Stimulated activated CD8-positive, alpha-beta memory T cell treated with anti-CD3 and anti-CD28 coated beads, Interleukin-7, amount 100 ng/mL, for 48 hours (primary cell): ENCODE results near the gene MGMT.

Experiments used
- DNase-seq, 2 donors: peaks; one replicate each; pipeline ENCODE4 v3.0.0-alpha.2; 2020; ENCODE audit warnings: low read depth in 1 of 2; ENCODE audit errors: extremely low read depth in 1 of 2

Gene MGMT

DNA sequence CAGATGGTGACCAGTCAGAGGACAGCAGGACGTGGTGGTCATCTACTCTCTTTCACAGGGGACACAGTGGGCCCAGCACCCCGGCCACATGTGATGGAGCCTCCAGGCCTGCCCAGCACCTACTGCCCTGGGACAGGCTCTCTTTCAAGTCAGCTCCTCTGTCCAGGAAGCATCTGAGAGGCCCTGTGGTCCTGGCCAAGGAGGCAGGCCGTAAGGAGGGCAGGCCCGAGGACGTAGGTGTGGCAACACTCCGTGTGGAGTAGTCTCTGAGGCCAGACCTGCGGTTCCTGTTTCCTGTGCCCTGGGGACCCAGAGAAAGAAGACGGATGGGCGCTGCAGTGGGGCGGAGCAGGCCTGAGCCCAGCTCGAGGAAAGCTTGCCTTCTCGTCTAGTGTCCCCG, 317.9 kb downstream of the MGMT start:
- no peak for DNase-seq

DNA sequence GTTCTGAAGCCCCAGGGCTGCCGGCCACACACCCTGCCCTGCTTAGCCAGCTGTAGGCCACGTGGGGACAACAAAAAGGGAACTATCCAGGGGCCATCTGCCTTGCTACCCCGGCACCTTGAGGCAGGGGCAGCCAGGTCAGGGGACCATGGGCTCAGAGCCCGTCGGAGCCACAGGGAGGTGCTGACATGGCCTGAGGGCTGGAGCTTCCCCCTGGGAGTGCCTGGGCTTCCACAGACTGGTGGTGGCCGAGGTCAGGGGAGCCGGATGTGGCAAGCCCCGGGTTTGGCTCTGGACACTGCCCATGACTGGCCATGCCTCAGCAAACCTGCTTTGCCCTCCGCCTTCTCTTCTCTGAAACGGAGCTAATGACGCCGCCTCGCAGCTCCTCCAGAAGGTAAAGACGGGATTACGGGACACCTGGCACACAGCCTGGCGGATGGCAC, 318.5 kb downstream of the MGMT start:
- DNase-seq = no peak

DNA sequence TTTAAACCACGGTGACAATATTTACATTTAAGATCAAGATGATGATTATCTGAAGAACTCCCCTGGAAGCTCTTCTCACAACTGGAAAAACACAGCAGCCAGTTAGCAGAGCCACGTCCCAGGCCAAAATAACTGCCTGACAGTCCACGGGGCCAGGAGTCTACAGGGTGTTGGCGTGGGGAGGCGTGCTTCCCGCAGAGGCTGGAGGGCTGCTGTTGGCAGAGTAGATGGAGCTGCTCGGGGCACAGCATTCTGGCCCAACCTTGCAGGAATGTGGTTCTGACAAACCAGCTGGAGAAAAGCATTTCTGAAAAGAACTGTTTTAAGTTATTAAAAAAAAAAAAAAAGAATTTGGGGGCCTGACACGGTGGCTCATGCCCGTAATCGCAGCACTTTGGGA, 319.2 kb downstream of the MGMT start:
- no peak for DNase-seq

DNA sequence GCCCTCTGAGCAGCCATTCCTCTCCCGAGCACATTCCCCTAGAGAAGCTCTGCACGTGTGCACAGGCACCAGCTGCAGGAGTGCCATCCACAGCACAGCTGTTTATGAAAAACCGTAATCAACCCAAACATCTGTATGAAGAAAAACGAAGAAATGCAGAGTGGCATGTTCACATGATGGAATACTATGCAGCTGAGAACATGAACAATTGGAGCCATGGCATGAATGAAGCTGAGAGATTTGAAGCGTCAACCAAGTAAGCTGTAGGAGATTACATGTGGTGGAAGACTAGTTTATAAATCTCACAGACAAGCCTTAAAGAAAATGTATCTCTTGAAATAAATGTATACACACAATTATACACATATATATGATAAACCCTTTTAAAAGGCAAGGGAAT, 320.5 kb downstream of the MGMT start:
- no peak for DNase-seq

DNA sequence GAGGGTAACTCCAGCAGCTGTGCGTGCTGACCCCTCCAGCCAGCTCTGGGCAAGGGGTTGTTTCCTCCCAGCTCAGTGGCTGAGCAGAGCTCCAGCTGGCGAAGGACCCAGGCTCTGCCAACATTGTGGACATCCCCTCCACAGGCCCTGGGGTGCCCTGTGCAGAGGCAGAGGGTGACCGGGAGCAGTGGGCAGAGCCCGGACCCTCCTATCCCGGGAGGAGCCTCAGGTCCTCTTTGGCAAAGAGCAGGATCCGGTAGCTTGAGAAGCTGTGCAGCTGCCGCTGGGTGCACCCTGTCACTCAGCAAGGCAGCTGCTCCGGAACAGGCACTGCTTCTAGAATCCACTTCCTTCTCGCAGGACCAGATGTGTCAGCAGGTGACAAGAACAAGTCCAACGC, 321.2 kb downstream of the MGMT start:
- no peak for DNase-seq

DNA sequence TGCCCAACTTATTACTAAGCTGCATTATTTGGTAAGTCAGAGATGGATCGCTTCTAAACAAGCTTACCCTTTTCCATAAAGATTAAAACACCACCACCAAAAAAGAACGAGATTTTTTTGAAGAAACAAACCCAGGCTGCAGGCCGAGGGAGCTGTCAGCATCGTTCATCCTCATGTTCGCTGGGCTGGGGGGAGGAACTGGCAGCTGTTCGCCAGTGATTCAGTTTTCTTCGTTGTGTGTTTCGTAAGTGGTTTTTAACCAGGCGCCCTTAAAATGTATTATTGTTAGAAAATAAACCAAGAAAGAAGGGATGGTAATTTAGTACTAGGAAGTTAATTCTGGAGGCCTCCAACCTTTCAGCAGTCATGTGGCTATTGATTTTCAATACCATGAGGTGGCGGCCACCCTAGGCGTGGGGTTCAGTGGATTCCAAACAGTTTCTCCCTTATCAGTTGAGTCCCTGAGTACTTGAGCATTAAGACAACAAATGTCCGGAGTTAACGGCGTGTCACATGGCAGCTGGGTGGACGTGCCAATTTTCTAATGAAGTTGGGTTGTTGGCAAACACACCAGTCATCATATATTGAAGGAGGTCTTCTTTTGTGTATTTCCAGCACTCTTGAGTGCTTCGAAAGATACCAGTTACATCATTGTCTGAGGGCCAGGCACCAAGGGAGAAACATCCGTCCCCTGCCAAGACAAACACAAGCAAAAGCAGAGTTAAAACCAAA, 323.8 kb downstream of the MGMT start:
- no peak for DNase-seq

DNA sequence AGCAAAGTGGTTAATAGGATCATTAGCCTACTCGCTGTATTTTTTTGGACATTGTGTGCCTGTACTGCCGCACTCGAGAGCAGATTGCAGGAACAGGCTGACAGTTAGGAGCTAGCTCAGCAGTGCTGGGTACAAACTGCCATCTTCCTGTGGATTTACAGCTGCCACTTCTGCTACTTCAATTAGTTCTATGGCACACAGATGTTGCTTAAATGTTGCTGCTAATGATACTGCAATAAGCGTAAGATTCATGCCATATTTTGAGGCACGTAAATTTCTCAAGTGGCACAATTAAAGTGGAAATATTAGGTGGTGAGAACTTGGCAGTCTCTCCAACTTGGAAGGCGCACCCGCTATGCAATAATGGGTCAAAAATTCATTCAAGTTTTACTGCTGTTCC, 325.1 kb downstream of the MGMT start:
- DNase-seq = no peak

DNA sequence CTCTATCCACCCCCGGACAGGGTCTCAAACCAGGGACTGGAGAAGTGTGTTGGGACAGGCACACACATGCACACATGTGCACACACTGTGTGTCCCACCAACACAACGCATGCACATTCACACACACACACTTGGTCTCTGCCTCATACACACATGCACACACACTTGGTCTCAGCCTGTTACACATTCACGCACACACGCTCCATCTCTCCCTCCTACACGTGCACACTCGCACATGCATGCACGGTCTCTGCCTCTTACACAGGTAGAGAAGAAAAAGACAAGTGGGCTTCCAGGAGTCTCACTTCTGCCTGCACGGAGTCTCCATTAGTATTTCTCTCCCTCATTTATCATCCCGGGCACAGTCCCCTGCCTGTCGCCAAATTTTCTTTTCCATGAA, 325.8 kb downstream of the MGMT start:
- DNase-seq = no peak

DNA sequence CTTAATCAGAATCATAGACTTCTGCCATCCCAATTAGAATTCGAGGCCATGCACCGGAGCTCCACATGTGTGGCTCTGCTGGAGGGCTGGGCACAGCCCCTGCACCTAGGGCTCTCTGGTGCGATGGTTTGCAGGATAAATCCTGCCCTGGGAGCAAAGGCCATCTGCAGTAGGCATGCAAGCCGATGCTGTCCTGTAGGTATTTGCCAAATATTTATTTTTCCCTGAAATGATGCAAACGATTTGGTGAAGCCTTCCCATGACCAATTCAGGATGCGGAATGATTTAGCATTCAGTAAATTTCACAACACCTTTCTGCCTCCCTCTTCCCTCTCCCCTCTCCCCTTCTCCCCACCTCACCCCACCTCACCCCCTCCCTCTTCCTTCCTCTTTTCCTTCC, 326.4 kb downstream of the MGMT start:
- DNase-seq = no peak

DNA sequence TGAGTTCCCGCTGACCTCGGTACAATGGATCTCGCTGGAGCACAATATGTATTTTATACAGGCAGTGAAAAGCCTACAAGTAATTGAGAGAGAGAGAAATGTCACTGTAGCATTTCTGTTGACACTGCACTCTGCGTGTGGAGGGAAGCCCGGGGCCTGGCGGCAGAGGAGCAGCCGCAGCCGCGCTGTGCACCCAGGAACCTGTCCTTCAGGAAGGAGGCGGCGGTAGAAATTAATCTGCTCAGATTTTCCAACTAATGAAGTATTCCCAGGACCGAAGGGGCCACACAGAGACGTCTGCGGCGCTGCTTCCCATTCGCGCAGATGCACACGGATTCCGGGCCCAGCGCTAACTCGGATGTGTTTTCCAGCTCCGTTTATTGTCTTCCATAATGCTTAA, 327.0 kb downstream of the MGMT start:
- no peak for DNase-seq

DNA sequence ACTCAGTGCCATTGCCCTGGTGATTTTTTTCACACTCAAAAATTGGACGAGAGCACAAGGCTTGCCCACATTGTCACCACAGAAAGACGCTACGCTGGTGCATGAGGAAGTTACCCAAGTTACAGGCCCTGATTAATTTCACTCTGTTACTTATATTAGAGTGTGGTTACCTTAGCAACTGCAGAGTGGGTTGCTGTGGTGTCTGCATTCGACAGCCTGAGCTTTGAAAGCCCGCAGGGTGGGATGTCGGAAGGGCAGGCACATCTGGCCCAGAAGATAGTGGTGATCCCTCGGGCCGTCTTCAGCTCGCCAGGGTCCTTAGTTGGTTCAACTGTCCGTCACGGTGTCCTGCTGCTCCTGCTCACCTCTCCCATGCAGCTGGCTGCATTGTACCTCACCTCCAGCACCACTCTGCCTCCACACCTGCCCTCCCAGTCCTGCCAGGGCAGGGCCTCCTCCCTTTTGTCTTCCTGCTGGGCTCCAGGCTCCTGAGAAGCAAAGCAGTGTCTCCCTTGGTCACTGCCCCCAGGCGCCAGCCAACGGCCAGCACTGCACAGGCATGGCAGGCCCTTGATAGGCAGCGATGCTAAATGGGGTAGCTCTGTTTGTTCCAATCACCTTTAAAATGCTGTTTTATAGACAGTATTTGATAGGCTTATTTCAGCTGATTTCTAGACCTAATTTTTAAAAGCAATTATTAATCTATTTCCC, 329.8 kb downstream of the MGMT start:
- DNase-seq = no peak

DNA sequence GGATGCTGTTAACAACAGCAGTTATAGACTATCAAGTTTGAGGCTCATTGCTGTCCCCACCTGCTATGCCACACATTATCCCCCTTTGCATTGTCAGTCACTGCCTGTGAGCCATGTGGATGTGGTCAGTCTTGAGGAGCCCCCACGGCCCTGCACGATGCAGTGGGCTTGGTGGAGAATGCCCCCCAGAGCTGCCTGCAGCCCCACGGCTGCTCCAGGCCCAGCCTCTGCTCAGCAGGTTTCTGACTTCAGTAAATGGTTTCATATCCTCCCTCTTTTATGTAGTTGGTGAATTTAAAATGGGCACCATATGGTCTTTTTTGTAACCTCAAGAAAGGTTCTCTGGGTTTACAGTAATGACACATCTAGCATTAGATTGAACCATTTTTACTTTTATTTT, 332.9 kb downstream of the MGMT start:
- no peak for DNase-seq

DNA sequence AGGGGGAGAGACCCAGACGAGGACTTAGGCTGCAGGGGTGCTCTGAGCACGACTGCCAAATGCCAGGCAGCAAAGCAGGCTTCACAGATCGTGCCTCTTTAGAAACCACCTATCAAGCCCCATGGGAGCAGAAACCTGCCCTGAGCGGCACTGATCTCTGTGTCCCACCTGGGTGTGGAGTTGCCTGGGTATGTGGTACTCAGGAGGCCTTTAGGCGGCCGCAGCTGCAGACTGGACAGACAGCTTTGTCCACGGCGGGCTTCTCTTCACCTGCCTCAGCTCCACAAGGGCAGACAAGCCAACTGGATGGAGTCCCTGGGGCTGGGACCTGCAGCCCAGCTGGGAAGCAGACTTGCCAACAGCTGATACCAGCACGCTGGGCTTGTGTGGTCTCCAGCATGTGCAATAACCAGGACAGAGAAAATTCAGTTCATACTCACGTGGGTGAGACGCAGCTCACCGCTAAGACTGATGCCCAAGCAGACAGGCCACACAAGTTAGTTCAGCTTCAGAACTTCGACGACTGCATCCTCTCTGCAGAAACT, 333.8 kb downstream of the MGMT start:
- DNase-seq = no peak

DNA sequence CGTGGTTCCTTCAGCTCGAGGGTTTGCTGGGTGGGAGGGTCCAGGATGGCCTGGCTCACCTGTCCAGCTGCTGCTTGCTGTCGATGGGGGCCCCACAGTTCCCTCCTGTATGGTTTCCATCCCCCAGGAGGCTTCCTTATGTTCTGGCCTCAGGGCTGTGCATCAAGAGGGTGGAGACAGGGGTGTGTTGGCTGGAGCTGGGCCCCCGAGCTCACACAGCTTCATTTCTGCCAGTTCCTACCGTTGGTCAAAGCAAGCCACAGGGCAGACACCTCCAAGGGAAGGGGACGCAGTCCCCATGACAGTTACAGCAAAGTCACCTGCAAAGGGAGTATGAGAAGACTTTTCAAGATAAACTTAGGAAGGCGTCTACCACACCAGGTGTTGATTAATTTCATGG, 340.2 kb downstream of the MGMT start:
- DNase-seq = no peak

DNA sequence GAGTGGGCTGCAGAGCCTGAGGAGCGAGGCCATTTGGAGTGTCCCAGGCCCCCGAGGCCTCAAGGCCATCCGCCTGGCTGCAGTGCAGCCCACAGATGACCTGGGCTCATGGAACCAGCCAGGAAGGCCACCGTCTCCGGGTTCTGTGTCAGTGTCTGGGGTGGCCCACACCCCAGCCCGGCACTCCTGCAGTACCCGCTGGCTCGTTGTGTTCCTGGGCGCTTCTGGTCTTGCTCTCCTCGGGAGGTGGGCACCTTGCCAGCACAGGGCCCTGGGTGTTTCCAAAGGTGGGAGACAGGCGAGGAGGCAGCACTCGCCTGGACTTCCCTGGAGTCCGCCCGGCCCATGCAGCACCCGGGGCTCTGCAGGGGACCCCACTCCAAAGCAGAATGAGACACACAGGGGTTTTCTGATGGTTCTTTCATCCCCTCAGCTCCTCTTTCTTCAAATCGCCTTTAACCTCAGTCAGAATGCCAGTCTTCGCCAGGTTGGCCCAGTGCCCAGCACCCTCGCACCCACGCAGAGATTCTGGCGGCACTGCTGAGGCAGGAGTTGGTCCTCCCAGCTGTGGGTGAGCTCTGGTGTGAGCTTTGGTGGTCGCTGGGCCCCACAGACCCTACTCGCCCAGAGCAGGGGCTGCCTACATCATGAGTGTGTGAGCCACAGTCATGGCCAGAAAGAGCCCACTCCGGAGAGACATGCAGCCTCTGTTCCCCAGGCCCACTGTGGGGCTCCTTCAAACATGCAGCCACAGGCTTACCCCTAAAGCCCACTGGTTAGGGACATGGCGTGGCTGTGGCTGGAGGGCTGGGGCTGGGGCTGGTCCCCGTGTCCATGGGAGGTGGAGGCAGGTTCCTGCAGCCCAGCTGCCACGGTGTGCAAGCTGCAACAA, 341.3 kb downstream of the MGMT start:
- DNase-seq = no peak

DNA sequence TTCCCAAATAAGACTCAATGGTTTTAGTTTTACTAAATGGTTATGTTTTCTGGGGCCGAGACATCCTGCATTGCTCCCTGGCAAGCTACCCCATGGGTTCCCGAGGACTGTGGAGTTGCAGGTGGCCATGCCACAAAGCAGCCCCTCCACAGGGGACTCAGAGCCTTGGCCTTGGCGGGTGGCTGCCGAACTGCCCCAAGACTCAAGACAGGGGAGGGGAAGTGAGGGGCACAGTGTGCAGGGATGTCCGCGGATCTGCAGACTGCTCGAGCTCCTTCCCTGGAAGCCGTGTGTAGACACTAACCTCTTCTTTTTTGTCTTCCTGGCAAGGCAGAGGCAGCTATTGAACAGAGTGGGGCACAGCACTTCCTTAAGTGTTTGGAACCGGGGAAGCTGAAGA, 342.4 kb downstream of the MGMT start:
- DNase-seq = no peak

DNA sequence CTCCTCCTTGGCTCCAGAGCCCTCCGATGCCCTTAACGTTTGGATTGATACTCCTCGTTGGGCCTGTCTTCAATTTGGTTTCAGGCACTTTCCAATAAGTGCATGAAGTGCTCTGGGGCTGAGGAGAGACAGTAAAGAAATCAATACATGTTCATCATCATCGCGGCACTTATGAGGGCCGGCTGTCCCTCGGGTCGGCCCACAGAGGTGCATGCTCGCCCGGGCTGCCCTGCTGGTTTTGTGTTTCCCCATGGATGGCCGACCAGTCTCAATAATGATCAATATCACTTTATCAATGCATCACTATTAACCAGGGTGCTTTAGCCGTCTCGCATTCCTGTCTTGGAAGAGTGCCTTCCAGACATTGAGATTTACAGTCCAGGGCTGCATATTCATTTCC, 342.8 kb downstream of the MGMT start:
- no peak for DNase-seq

DNA sequence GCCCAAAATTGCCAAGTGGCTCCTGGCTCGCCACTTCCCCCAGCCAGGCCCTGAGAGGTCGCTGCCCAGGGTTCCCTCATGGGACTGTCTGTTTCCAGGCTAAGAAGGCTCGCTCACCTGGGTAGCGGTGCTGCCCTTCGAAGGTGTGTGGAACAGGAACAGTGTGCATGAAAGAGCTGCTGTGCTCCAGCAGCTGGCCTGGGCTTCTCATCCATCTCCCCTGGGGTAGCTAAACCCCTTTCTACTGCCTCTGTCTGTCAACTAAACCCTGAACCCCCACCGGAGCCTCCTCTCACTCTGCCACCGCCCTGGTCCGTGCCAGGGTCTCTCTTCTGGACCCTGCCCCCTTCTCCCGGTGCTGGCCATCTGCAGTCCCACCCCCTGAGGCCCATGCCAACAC, 344.2 kb downstream of the MGMT start:
- no peak for DNase-seq

DNA sequence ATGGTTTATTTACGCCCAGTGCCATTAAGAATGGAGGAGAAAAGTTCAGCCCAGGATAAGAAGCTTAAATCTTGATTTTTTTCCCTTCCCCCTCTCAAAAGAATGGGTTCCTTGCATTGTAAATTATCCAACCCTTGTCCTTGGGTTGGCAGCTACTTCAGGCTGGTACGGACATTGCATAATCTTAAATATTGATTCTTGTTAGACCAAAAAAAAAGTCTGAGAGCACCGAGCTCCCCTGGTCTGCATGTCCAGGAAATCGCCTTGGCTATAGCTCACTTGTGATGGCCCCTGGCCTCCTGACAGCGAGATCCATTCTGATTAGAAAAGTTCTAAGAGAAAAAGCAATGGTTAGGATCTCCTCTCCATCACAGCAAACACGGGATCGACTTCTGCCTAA, 345.4 kb downstream of the MGMT start:
- no peak for DNase-seq

DNA sequence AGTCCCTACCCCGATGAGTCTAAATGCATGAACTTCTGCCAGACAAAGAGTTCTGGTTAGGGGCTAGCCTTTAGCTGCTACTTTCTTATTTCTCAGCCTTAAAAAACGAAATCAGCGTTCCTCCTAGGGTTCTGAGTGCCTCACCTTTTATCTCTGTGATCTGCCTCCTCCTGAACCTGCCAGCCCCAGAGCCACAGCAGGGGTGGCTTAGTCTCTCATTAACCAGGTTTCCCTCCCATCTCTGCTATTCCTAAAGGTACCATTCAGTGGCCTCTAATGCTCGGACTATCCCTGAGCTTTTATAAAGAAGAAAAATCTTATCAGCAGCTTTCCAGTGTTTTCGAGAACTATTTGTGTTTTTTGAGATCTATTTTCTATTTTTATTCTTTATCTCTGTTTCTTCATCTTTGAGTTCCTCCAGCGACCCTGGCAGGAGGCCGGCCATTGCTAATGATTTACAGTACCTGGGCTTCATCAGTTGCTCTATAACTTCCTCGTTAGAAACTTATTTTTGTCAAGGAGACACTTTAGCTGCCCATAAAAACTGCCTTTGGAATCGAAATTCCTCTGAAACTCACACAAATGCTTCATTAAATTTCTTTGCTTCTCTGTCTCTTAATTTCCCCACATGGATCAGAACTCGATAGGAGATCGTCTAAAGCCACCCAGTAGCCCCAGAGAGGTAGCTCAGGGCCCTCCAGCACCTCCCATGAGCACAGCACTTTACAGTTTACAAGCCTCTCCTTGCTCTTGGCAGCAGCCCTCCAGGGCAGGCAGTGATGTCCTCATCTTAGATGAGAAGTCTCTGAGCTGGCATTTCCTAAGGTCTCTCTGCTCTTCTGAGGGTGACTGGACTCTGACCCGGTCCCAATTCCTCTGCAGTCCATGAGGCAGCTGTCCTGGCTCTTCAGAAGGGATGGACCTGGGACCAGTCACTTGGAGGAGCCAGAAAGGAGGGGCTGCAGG, 347.9 kb downstream of the MGMT start:
- DNase-seq = no peak
